ACC112 (cell line): ENCODE results near the gene GJA4.
"Not testable (repeated sequence)": the region's sequence is repeated elsewhere in the genome, so short reads cannot be mapped to it uniquely, and the experiment has no call there.

ENCODE experiments used
- H2AFZ ChIP-seq: fragments of 200-600 bp; sonication (generic); one replicate; pipeline ENCODE4 v1.6.0; 2017; ENCODE audit warnings: antibody characterized with exemption, low read length; ENCODE audit not compliant: unreplicated experiment
- H3K27ac ChIP-seq: fragments of 200-600 bp; sonication (generic); 2 replicates; pipeline ENCODE4 v1.5.1; 2014; ENCODE audit warnings: low read depth, mild to moderate bottlenecking, antibody characterized with exemption, low read length, moderate library complexity
- H3K27me3 ChIP-seq: fragments of 200-600 bp; sonication (generic); 2 replicates; pipeline ENCODE4 v1.6.1; 2014; ENCODE audit warnings: mild to moderate bottlenecking, antibody characterized with exemption, low read length, moderate library complexity, mixed read lengths; ENCODE audit not compliant: insufficient read depth
- H3K36me3 ChIP-seq: fragments of 200-600 bp; sonication (generic); 2 replicates; pipeline ENCODE4 v1.6.1; 2016; ENCODE audit warnings: mild to moderate bottlenecking, antibody characterized with exemption, low read length, moderate library complexity, mixed read lengths; ENCODE audit not compliant: insufficient read depth
- H3K4me1 ChIP-seq: fragments of 200-600 bp; sonication (generic); one replicate; pipeline ENCODE4 v1.6.1; 2016; ENCODE audit warnings: low read length, mixed read lengths; ENCODE audit not compliant: insufficient read depth, unreplicated experiment, control insufficient read depth
- H3K4me3 ChIP-seq: fragments of 200-600 bp; sonication (generic); 2 replicates; pipeline ENCODE4 v1.5.1; 2014; ENCODE audit warnings: mild to moderate bottlenecking, low read depth, low read length
- H3K79me2 ChIP-seq: fragments of 200-600 bp; sonication (generic); one replicate; pipeline ENCODE4 v1.6.0; 2016; ENCODE audit warnings: low read length; ENCODE audit not compliant: control insufficient read depth, unreplicated experiment, insufficient read depth

Gene GJA4

GRCh38 chr1:34790985-34791384 is 1.8 kb upstream of the GJA4 start:
- Histone ChIP-seq H3K27ac (no peak overlapping the region), H3K36me3 (no peaks in the 10 kb centered on the region), H3K4me3 (no peak overlapping the region), H3K27me3 (peaks cover 23% of the 10 kb centered on the region), H3K4me1 (peaks cover 2% of the 10 kb centered on the region), H2AFZ (no peak overlapping the region), H3K79me2 (no peaks in the 10 kb centered on the region)

- H3K36me3 ChIP-seq: no peaks in the 10 kb centered on the region
- no peak overlapping the region for H2AFZ ChIP-seq
- peaks cover 2% of the 10 kb centered on the region for H3K4me1 ChIP-seq
- H3K27ac ChIP-seq: no peak overlapping the region
- peaks cover 23% of the 10 kb centered on the region for H3K27me3 ChIP-seq
- no peak overlapping the region for H3K4me3 ChIP-seq
- H3K79me2 ChIP-seq: no peaks in the 10 kb centered on the region
Observed at GRCh38 chr1:34792424-34792823, 375 bp upstream of the GJA4 start.

GRCh38 chr1:34794001-34794789 is 1.4 kb downstream of the GJA4 start:
- Histone ChIP-seq H3K27ac (no peak overlapping the region), H3K4me1 (peaks cover 2% of the 10 kb centered on the region), H3K36me3 (no peaks in the 10 kb centered on the region), H3K4me3 (no peak overlapping the region), H3K79me2 (no peaks in the 10 kb centered on the region), H2AFZ (no peak overlapping the region), H3K27me3 (peaks cover 23% of the 10 kb centered on the region)

- H3K4me1 ChIP-seq: peaks cover 2% of the 10 kb centered on the region
- H2AFZ ChIP-seq: no peak overlapping the region
- no peaks in the 10 kb centered on the region for H3K36me3 ChIP-seq
- no peak overlapping the region for H3K4me3 ChIP-seq
- H3K27me3 ChIP-seq: peaks cover 23% of the 10 kb centered on the region
- no peaks in the 10 kb centered on the region for H3K79me2 ChIP-seq
- no peak overlapping the region for H3K27ac ChIP-seq
Observed at GRCh38 chr1:34794790-34795180, 2.0 kb downstream of the GJA4 start.

GRCh38 chr1:34795916-34796315 is 3.1 kb downstream of the GJA4 start:
- Histone ChIP-seq H3K27me3 (peaks cover 23% of the 10 kb centered on the region), H3K27ac (no peak overlapping the region), H3K4me1 (peaks cover 11% of the 10 kb centered on the region), H2AFZ (no peak overlapping the region), H3K36me3 (no peaks in the 10 kb centered on the region), H3K4me3 (no peak overlapping the region), H3K79me2 (no peaks in the 10 kb centered on the region)

- Histone ChIP-seq H2AFZ (no peak overlapping the region), H3K79me2 (no peaks in the 10 kb centered on the region), H3K4me3 (no peak overlapping the region), H3K27ac (no peak overlapping the region), H3K27me3 (peaks cover 19% of the 10 kb centered on the region), H3K4me1 (peaks cover 8% of the 10 kb centered on the region), H3K36me3 (no peaks in the 10 kb centered on the region)
Observed at GRCh38 chr1:34796990-34797389, 4.2 kb downstream of the GJA4 start.

GRCh38 chr1:34800214-34800613 is 7.4 kb downstream of the GJA4 start:
- 0 out of 2 replicates have a peak, but pooled peaks cover 3% of the 10 kb centered on the region for H3K36me3 ChIP-seq
- peaks cover 8% of the 10 kb centered on the region for H3K4me1 ChIP-seq
- no peak overlapping the region for H3K4me3 ChIP-seq
- H3K27me3 ChIP-seq: no peaks in the 10 kb centered on the region
- H3K27ac ChIP-seq: no peak overlapping the region
- no peaks in the 10 kb centered on the region for H3K79me2 ChIP-seq
- no peak overlapping the region for H2AFZ ChIP-seq

GRCh38 chr1:34803770-34804169 is 11.0 kb downstream of the GJA4 start:
- Histone ChIP-seq H3K36me3 (0 out of 2 replicates have a peak, but pooled peaks cover 3% of the 10 kb centered on the region), H3K27me3 (no peaks in the 10 kb centered on the region), H3K79me2 (no peaks in the 10 kb centered on the region), H3K4me3 (no peak overlapping the region), H3K27ac (no peak overlapping the region), H2AFZ (no peak overlapping the region), H3K4me1 (peaks cover 13% of the 10 kb centered on the region)

- Histone ChIP-seq H3K4me1 (peaks cover 5% of the 10 kb centered on the region), H3K4me3 (no peak overlapping the region), H2AFZ (no peak overlapping the region), H3K27me3 (no peaks in the 10 kb centered on the region), H3K79me2 (no peaks in the 10 kb centered on the region), H3K27ac (no peak overlapping the region), H3K36me3 (0 out of 2 replicates have a peak, but pooled peaks cover 3% of the 10 kb centered on the region)
Observed at GRCh38 chr1:34806396-34806795, 13.6 kb downstream of the GJA4 start.

- peaks cover 5% of the 10 kb centered on the region for H3K4me1 ChIP-seq
Observed at GRCh38 chr1:34808051-34808810, 15.4 kb downstream of the GJA4 start.

GRCh38 chr1:34810781-34811180 is 18.0 kb downstream of the GJA4 start:
- H3K27me3 ChIP-seq, H3K36me3 ChIP-seq, H3K4me3 ChIP-seq, H2AFZ ChIP-seq, H3K27ac ChIP-seq, H3K4me1 ChIP-seq, H3K79me2 ChIP-seq: not testable (repeated sequence)

More at GRCh38 chr1:34808051-34808810, 15.4 kb downstream of the GJA4 start:
- Histone ChIP-seq H3K36me3 (0 out of 2 replicates have a peak, but pooled peaks cover 3% of the 10 kb centered on the region), H3K27ac (no peak overlapping the region), H3K79me2 (no peaks in the 10 kb centered on the region), H2AFZ (no peak overlapping the region), H3K27me3 (no peaks in the 10 kb centered on the region), H3K4me3 (no peak overlapping the region)
